HepG2 (cell line): Measurements from ENCODE around the gene FNDC3B. TPM values are rescaled to one million over a fixed set of nuclear protein-coding genes. Genes with fewer than 3 reads are reported as not detected.

Source experiments
- ATAC-seq: fragments of 200-7000 bp; cut with Tn5 transposase; 3 replicates; pipeline ENCODE4 v1.9.1; 2020; ENCODE audit warnings: mild to moderate bottlenecking, moderate library complexity
- BruUV-seq: library from RNA; stranded (reverse); fragments of 400-500 nt; replicated peaks from 2 replicates; lab custom pipeline; 2021; lab: Mats Ljungman, UMichigan
- CTCF ChIA-PET: fragments of 300-600 bp; formaldehyde crosslinking; extraction: SDS; loops from one replicate; lab custom pipeline; 2021; ENCODE audit warnings: low total read pairs, inconsistent platforms, low intra/inter-chr PET ratio; lab: Yijun Ruan, JAX
- POLR2A ChIA-PET: fragments of 350-600 bp; sonication (Branson Sonifier 250); formaldehyde crosslinking; loops from one replicate; lab custom pipeline; 2020; ENCODE audit warnings: antibody characterized with exemption, inconsistent platforms; lab: Yijun Ruan, JAX
- DNase-seq: peaks from one replicate; pipeline ENCODE4 v3.0.0-alpha.2; 2015; ENCODE audit warnings: low spot score
- FAIRE-seq: peaks from 3 replicates; lab custom pipeline; 2011; peaks lifted over from hg19 to GRCh38; lab: Jason Lieb, UNC
- H2AFZ ChIP-seq: one replicate; pipeline ENCODE4 v1.6.1; 2011; ENCODE audit warnings: low read length, inconsistent platforms
- H3K27ac ChIP-seq: fragments of 300-600 bp; 3 replicates; pipeline ENCODE4 v1.8.0; 2011; ENCODE audit warnings: mixed run types, mild to moderate bottlenecking, mixed read lengths, low read length, inconsistent platforms; ENCODE audit not compliant: insufficient read depth; ENCODE audit errors: extremely low read length
- H3K27me3 ChIP-seq, 2 experiments: fragments of 200-600 bp in 1 of 2; 2 replicates in 1 of 2; 3 replicates in 1 of 2; pipeline versions ENCODE4 v1.6.0 to v1.8.0; 2011; ENCODE audit warnings: low read length in 2 of 2, mild to moderate bottlenecking in 2 of 2, moderate library complexity in 2 of 2, inconsistent platforms in 1 of 2; ENCODE audit not compliant: insufficient read depth in 2 of 2, control insufficient read depth in 1 of 2
- H3K36me3 ChIP-seq, 2 experiments: fragments of 200-600 bp in 1 of 2; replicated peaks in 1 of 2; 2 replicates in 1 of 2; 3 replicates in 1 of 2; pipeline versions ENCODE4 v1.5.1 to v1.8.0; 2011; ENCODE audit warnings: low read length in 2 of 2, inconsistent platforms in 1 of 2; ENCODE audit not compliant: insufficient read depth in 2 of 2, control insufficient read depth in 1 of 2
- H3K4me1 ChIP-seq: 2 replicates; pipeline ENCODE4 v1.5.1; 2012; ENCODE audit warnings: low read length, inconsistent platforms; ENCODE audit not compliant: insufficient read depth
- H3K4me2 ChIP-seq: 2 replicates; pipeline ENCODE4 v1.6.0; 2011; ENCODE audit warnings: low read depth, low read length, inconsistent platforms
- H3K4me3 ChIP-seq, 3 experiments: fragments of 200-600 bp in 1 of 3; sonication (generic), shearing (Covaris generic) in 1 of 3; replicated peaks in 1 of 3; 2 replicates each; pipeline ENCODE4 v1.5.1; 2011 to 2016; ENCODE audit warnings: low read length in 3 of 3, inconsistent platforms in 2 of 3, low read depth in 2 of 3, mild to moderate bottlenecking in 2 of 3, control low read depth in 1 of 3, mixed read lengths in 1 of 3; ENCODE audit not compliant: insufficient read depth in 1 of 3
- H3K79me2 ChIP-seq: one replicate; pipeline ENCODE4 v1.6.1; 2011; ENCODE audit warnings: low read length, inconsistent platforms; ENCODE audit not compliant: insufficient read depth
- H3K9ac ChIP-seq: 2 replicates; pipeline ENCODE4 v1.6.0; 2011; ENCODE audit warnings: mild to moderate bottlenecking, low read depth, low read length, inconsistent platforms; ENCODE audit not compliant: insufficient read depth
- H3K9me3 ChIP-seq: 2 replicates; pipeline ENCODE4 v1.5.1; 2012; ENCODE audit warnings: mild to moderate bottlenecking, low read length
- H4K20me1 ChIP-seq: 2 replicates; pipeline ENCODE4 v1.6.0; 2011; ENCODE audit warnings: inconsistent platforms, mild to moderate bottlenecking, low read length, moderate library complexity; ENCODE audit not compliant: insufficient read depth
- AHDC1 ChIP-seq: sonication (generic); formaldehyde crosslinking; IDR thresholded peaks from 2 replicates; pipeline ENCODE4 v1.5.1; 2020; ENCODE audit warnings: mild to moderate bottlenecking, missing genetic modification reagents, borderline replicate concordance
- ELK4 ChIP-seq: sonication (generic); formaldehyde crosslinking; IDR thresholded peaks from 2 replicates; pipeline ENCODE4 v1.9.0; 2021; ENCODE audit warnings: missing genetic modification reagents, borderline replicate concordance
- NR1H2 ChIP-seq: sonication (generic); formaldehyde crosslinking; IDR thresholded peaks from 2 replicates; pipeline ENCODE4 v1.8.1; 2022; ENCODE audit warnings: low read depth, missing genetic modification reagents, borderline replicate concordance
- POLR2A ChIP-seq, 2 experiments: IDR thresholded peaks; 2 replicates each; pipeline ENCODE4 v1.6.1; 2011; ENCODE audit warnings: low read depth in 2 of 2, low read length in 2 of 2, mild to moderate bottlenecking in 1 of 2, moderate library complexity in 1 of 2; ENCODE audit not compliant: insufficient read depth in 1 of 2
- RBM22 ChIP-seq: fragments of 200-400 bp; formaldehyde crosslinking; optimal IDR thresholded peaks from 2 replicates; pipeline ENCODE3; 2017; ENCODE audit warnings: mild to moderate bottlenecking, low read length, moderate library complexity
- ZNF12 ChIP-seq: sonication (generic); formaldehyde crosslinking; IDR thresholded peaks from 2 replicates; pipeline ENCODE4 v1.5.0; 2020; ENCODE audit warnings: missing genetic modification reagents
- ZNF564 ChIP-seq: sonication (generic); formaldehyde crosslinking; IDR thresholded peaks from 2 replicates; pipeline ENCODE4 v1.8.1; 2023; ENCODE audit warnings: mild to moderate bottlenecking, missing genetic modification reagents
- WGBS: methylation state at CpG from one replicate; pipeline ENCODE4 v1.1.6; 2017; ENCODE audit warnings: low lambda C conversion rate; 5-methylcytosine and 5-hydroxymethylcytosine counted together
- in situ Hi-C: cut with HindIII; loops from 2 replicates; pipeline ENCODE4 v1.10.0; 2017; ENCODE audit warnings: low pct_unique_long_range_greater_than_20kb; ENCODE audit not compliant: extremely low pct_ligation_motif_present
- intact Hi-C: fragments of 100-400 bp; cut with micrococcal nuclease; formaldehyde crosslinking; loops from one replicate; pipeline ENCODE4 v1.10.0; 2022; ENCODE audit not compliant: unreplicated experiment
- polyA plus RNA-seq, 8 experiments: library from polyadenylated mRNA; depleted of rRNA in 3 of 8; stranded (reverse) in 7 of 8; unstranded in 1 of 8; fragments of >200 nt; fragmentation: Illumina TruSeq in 4 of 8; extraction: Trizol in 4 of 8; gene quantifications; 2 replicates each; pipeline versions ENCODE4 v1.2.1 to v1.2.3, GENCODE V29; 2011 to 2016; ENCODE audit warnings: low read depth in 4 of 8, missing spikeins in 1 of 8, mixed read lengths in 1 of 8; ENCODE audit not compliant: insufficient read depth in 1 of 8
- total RNA-seq, 5 experiments: library from RNA; depleted of rRNA; stranded (reverse); fragments of >200 nt; fragmentation: Illumina TruSeq; extraction: Trizol; gene quantifications; 2 replicates each; pipeline ENCODE4 v1.2.3, GENCODE V29; 2016; ENCODE audit warnings: low read depth in 1 of 5

FNDC3B gene
- total and polyA plus RNA-seq, 2 of the 13 experiments (the other 11 are each of a cell fraction or from before 2014, with no cell fraction given) = 74.8 to 103 TPM

- intact Hi-C loops = no loop called here
- Histone ChIP-seq H3K27ac (peak overlapping the region; percentile 17), H3K4me2 (no peak overlapping the region), H3K27me3 (no peaks in the 10 kb centered on the region), H4K20me1 (peaks cover 99% of the 10 kb centered on the region), H3K9ac (no peak overlapping the region), H3K4me1 (peaks cover 91% of the 10 kb centered on the region), H3K9me3 (no peaks in the 10 kb centered on the region), H3K36me3 (peaks cover 9 to 43% of the 10 kb centered on the region in 2 experiments), H2AFZ (no peak overlapping the region), H3K79me2 (peaks cover 98% of the 10 kb centered on the region), H3K4me3 (no peak overlapping the region)
- POLR2A ChIA-PET = no interaction called here
- DNase-seq (no peak), ATAC-seq (no peak), FAIRE-seq (no peak)
- TF ChIP-seq ELK4 = no peak
- peak; percentile 68 for TF ChIP-seq ZNF12
- TF ChIP-seq AHDC1 (CRISPR knock-in tag) = no peak
- TF ChIP-seq RBM22 = peak; percentile 94
- peak; percentile 93; the same call in 1 of the 2 replicates for TF ChIP-seq ZNF564 (CRISPR knock-in tag)
- TF ChIP-seq NR1H2 (CRISPR knock-in tag) = no peak
- 0 out of 4 replicates have a peak, but pooled peaks of 1 of the 2 experiments have one; percentile 4 for TF ChIP-seq POLR2A (IDR thresholded peaks at IDR 0.05; ENCODE audit: insufficient read depth in 1 of 2, low read depth in 2 of 2, low read length in 2 of 2)
- BruUV-seq = no TSS peak
- 79% methylated on average over 3 of the region's 3 CpGs for WGBS
- in situ Hi-C loops = no loop called here
- CTCF ChIA-PET = no interaction called here
Measured at GRCh38 chr3:172157564-172158258, 118.3 kb downstream of the FNDC3B start.
